ENCODE results near the gene DLGAP1.
"Not testable (repeated sequence)": the region's sequence is repeated elsewhere in the genome, so short reads cannot be mapped to it uniquely, and the experiment has no call there.

Gene DLGAP1

GRCh38 chr18:3472121-3472520, 983.0 kb downstream of the DLGAP1 start:
- H3K9ac ChIP-seq (ENCODE audit: low read depth, low read length); H3K9me3 ChIP-seq (ENCODE audit: insufficient read depth, low read depth, low read length); H3K27me3 ChIP-seq (ENCODE audit: insufficient read depth, low read length); H3K4me1 ChIP-seq (ENCODE audit: insufficient read depth, low read length); H3K27ac ChIP-seq (ENCODE audit: low read length); H3K4me3 ChIP-seq (ENCODE audit: low read length); H3K36me3 ChIP-seq (ENCODE audit: insufficient read depth, low read depth, low read length): not testable (repeated sequence)

GRCh38 chr18:3471141-3471648, 983.9 kb downstream of the DLGAP1 start:
- Histone ChIP-seq H3K36me3 (ENCODE audit: insufficient read depth, low read depth, low read length) (no peaks in the 10 kb centered on the region), H3K27me3 (ENCODE audit: insufficient read depth, low read length) (no peaks in the 10 kb centered on the region), H3K27ac (ENCODE audit: low read length) (no peak overlapping the region), H3K9ac (ENCODE audit: low read depth, low read length) (no peak overlapping the region), H3K9me3 (ENCODE audit: insufficient read depth, low read depth, low read length) (peaks cover 3% of the 10 kb centered on the region; the same call in 1 of the 2 replicates), H3K4me3 (ENCODE audit: low read length) (no peak overlapping the region), H3K4me1 (ENCODE audit: insufficient read depth, low read length) (peaks cover 18% of the 10 kb centered on the region)

- no peak overlapping the region for H3K9ac ChIP-seq (ENCODE audit: low read depth, low read length)
- no peaks in the 10 kb centered on the region for H3K36me3 ChIP-seq (ENCODE audit: insufficient read depth, low read depth, low read length)
- no peaks in the 10 kb centered on the region for H3K9me3 ChIP-seq (ENCODE audit: insufficient read depth, low read depth, low read length)
- H3K27me3 ChIP-seq (ENCODE audit: insufficient read depth, low read length) = no peaks in the 10 kb centered on the region
- H3K4me3 ChIP-seq (ENCODE audit: low read length) = no peak overlapping the region
- no peak overlapping the region for H3K27ac ChIP-seq (ENCODE audit: low read length)
- peaks cover 22% of the 10 kb centered on the region for H3K4me1 ChIP-seq (ENCODE audit: insufficient read depth, low read length)
Measured at GRCh38 chr18:3468833-3469232, 986.3 kb downstream of the DLGAP1 start.

- H3K9me3 ChIP-seq (ENCODE audit: insufficient read depth, low read depth, low read length) = no peaks in the 10 kb centered on the region
- H3K36me3 ChIP-seq (ENCODE audit: insufficient read depth, low read depth, low read length) = no peaks in the 10 kb centered on the region
- H3K9ac ChIP-seq (ENCODE audit: low read depth, low read length) = no peak overlapping the region
- no peak overlapping the region for H3K4me3 ChIP-seq (ENCODE audit: low read length)
- no peaks in the 10 kb centered on the region for H3K27me3 ChIP-seq (ENCODE audit: insufficient read depth, low read length)
- H3K27ac ChIP-seq (ENCODE audit: low read length) = no peak overlapping the region
- peaks cover 22% of the 10 kb centered on the region for H3K4me1 ChIP-seq (ENCODE audit: insufficient read depth, low read length)
Measured at GRCh38 chr18:3468066-3468705, 986.9 kb downstream of the DLGAP1 start.

- Histone ChIP-seq H3K27me3 (ENCODE audit: insufficient read depth, low read length) (no peaks in the 10 kb centered on the region), H3K4me3 (ENCODE audit: low read length) (no peak overlapping the region), H3K27ac (ENCODE audit: low read length) (no peak overlapping the region), H3K36me3 (ENCODE audit: insufficient read depth, low read depth, low read length) (peaks cover 3% of the 10 kb centered on the region; the same call in 1 of the 2 replicates), H3K9me3 (ENCODE audit: insufficient read depth, low read depth, low read length) (no peaks in the 10 kb centered on the region), H3K9ac (ENCODE audit: low read depth, low read length) (no peak overlapping the region), H3K4me1 (ENCODE audit: insufficient read depth, low read length) (peaks cover 22% of the 10 kb centered on the region)
Measured at GRCh38 chr18:3466872-3467271, 988.2 kb downstream of the DLGAP1 start.

- Histone ChIP-seq H3K36me3 (ENCODE audit: insufficient read depth, low read depth, low read length) (peaks cover 9% of the 10 kb centered on the region; the same call in 1 of the 2 replicates), H3K27ac (ENCODE audit: low read length) (no peak overlapping the region), H3K4me3 (ENCODE audit: low read length) (no peak overlapping the region), H3K9ac (ENCODE audit: low read depth, low read length) (no peak overlapping the region), H3K27me3 (ENCODE audit: insufficient read depth, low read length) (no peaks in the 10 kb centered on the region), H3K4me1 (ENCODE audit: insufficient read depth, low read length) (peaks cover 22% of the 10 kb centered on the region), H3K9me3 (ENCODE audit: insufficient read depth, low read depth, low read length) (no peaks in the 10 kb centered on the region)
Measured at GRCh38 chr18:3466045-3466444, 989.1 kb downstream of the DLGAP1 start.

GRCh38 chr18:3463051-3463450, 992.1 kb downstream of the DLGAP1 start:
- H3K9ac ChIP-seq (ENCODE audit: low read depth, low read length) = no peak overlapping the region
- peaks cover 37% of the 10 kb centered on the region for H3K36me3 ChIP-seq (ENCODE audit: insufficient read depth, low read depth, low read length)
- H3K9me3 ChIP-seq (ENCODE audit: insufficient read depth, low read depth, low read length) = no peaks in the 10 kb centered on the region
- peaks cover 26% of the 10 kb centered on the region for H3K4me1 ChIP-seq (ENCODE audit: insufficient read depth, low read length)
- H3K27ac ChIP-seq (ENCODE audit: low read length) = no peak overlapping the region
- no peaks in the 10 kb centered on the region for H3K27me3 ChIP-seq (ENCODE audit: insufficient read depth, low read length)
- H3K4me3 ChIP-seq (ENCODE audit: low read length) = no peak overlapping the region

- Histone ChIP-seq H3K4me1 (ENCODE audit: insufficient read depth, low read length) (peaks cover 29% of the 10 kb centered on the region), H3K9me3 (ENCODE audit: insufficient read depth, low read depth, low read length) (no peaks in the 10 kb centered on the region), H3K9ac (ENCODE audit: low read depth, low read length) (no peak overlapping the region), H3K4me3 (ENCODE audit: low read length) (no peak overlapping the region), H3K27me3 (ENCODE audit: insufficient read depth, low read length) (no peaks in the 10 kb centered on the region), H3K27ac (ENCODE audit: low read length) (no peak overlapping the region), H3K36me3 (ENCODE audit: insufficient read depth, low read depth, low read length) (peaks cover 50% of the 10 kb centered on the region)
Measured at GRCh38 chr18:3461704-3462103, 993.4 kb downstream of the DLGAP1 start.

GRCh38 chr18:3460823-3461398, 994.2 kb downstream of the DLGAP1 start:
- Histone ChIP-seq H3K36me3 (ENCODE audit: insufficient read depth, low read depth, low read length) (peaks cover 58% of the 10 kb centered on the region), H3K9me3 (ENCODE audit: insufficient read depth, low read depth, low read length) (no peaks in the 10 kb centered on the region), H3K4me1 (ENCODE audit: insufficient read depth, low read length) (peaks cover 30% of the 10 kb centered on the region), H3K27ac (ENCODE audit: low read length) (no peak overlapping the region), H3K4me3 (ENCODE audit: low read length) (no peak overlapping the region), H3K9ac (ENCODE audit: low read depth, low read length) (no peak overlapping the region), H3K27me3 (ENCODE audit: insufficient read depth, low read length) (no peaks in the 10 kb centered on the region)

GRCh38 chr18:3458952-3459853, 995.9 kb downstream of the DLGAP1 start:
- Histone ChIP-seq H3K27ac (ENCODE audit: low read length) (peak overlapping the region; percentile 18), H3K9me3 (ENCODE audit: insufficient read depth, low read depth, low read length) (no peaks in the 10 kb centered on the region), H3K27me3 (ENCODE audit: insufficient read depth, low read length) (no peaks in the 10 kb centered on the region), H3K4me1 (ENCODE audit: insufficient read depth, low read length) (peaks cover 34% of the 10 kb centered on the region), H3K4me3 (ENCODE audit: low read length) (no peak overlapping the region), H3K36me3 (ENCODE audit: insufficient read depth, low read depth, low read length) (peaks cover 62% of the 10 kb centered on the region), H3K9ac (ENCODE audit: low read depth, low read length) (peak overlapping the region; percentile 21; the same call in 1 of the 2 replicates)

- Histone ChIP-seq H3K4me3 (ENCODE audit: low read length) (0 out of 2 replicates have a peak overlapping the region, but pooled peaks have one; percentile 3), H3K36me3 (ENCODE audit: insufficient read depth, low read depth, low read length) (peaks cover 62% of the 10 kb centered on the region), H3K9ac (ENCODE audit: low read depth, low read length) (peak overlapping the region; percentile 21; the same call in 1 of the 2 replicates), H3K4me1 (ENCODE audit: insufficient read depth, low read length) (peaks cover 34% of the 10 kb centered on the region), H3K27me3 (ENCODE audit: insufficient read depth, low read length) (no peaks in the 10 kb centered on the region), H3K27ac (ENCODE audit: low read length) (no peak overlapping the region), H3K9me3 (ENCODE audit: insufficient read depth, low read depth, low read length) (no peaks in the 10 kb centered on the region)
Measured at GRCh38 chr18:3458378-3458777, 996.7 kb downstream of the DLGAP1 start.
